Stimulated activated CD8-positive, alpha-beta memory T cell treated with anti-CD3 and anti-CD28 coated beads, Interleukin-12 subunit alpha, Interleukin-12 subunit beta, amount 100 ng/mL, for 24 hours (primary cell): ENCODE data around the gene DIPK1A.
"Not testable (repeated sequence)": the region's sequence is repeated elsewhere in the genome, so short reads cannot be mapped to it uniquely, and the experiment has no call there.

Experiments used
- DNase-seq: peaks from one replicate; pipeline ENCODE4 v3.0.0-alpha.2; 2020; ENCODE audit errors: extremely low read depth

DIPK1A gene

GRCh38 chr1:92980732-92981647, 19.7 kb upstream of the DIPK1A start:
- DNase-seq: no peak

- no peak for DNase-seq
These were observed 14.4 kb upstream of the DIPK1A start for GRCh38 chr1:92975551-92976232.

DNA sequence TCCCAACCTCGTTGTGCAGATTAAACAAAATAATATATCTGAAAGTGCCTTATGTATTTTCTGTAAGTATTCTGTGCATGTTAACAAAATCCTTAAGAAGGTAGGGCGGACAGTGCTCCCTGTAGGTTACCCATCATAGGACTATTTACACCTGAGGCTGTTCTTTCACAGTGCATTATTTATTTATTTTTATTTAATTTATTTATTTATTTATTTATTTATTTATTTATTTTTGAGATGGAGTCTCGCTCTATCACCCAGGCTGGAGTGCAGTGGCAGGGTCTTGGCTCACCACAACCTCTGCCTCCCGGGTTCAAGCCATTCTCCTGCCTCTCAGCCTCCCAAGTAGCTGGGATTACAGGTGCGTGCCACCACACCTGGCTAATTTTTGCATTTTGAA, 12.8 kb upstream of the DIPK1A start:
- DNase-seq: not testable (repeated sequence)

GRCh38 chr1:92973203-92973897, 12.1 kb upstream of the DIPK1A start:
- DNase-seq: no peak

- no peak for DNase-seq
These were observed 11.3 kb upstream of the DIPK1A start for GRCh38 chr1:92972409-92973129.

DNA sequence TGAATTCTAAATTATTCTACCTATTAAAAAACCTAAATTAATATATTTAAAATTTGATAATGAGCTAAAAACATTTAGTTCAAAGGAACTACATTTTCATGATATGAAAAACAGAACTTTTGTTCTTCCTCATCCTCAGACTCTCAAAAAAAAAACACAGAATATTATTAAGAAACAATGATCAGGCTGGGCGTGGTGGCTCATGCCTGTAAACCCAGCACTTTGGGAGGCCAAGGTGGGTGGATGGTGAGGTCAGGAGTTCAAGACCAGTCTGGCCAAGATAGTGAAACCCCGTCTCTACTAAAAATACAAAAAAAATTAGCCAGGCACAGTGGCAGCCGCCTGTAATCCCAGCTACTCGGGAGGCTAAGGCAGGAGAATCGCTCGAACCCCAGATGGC, 10.7 kb upstream of the DIPK1A start:
- not testable (repeated sequence) for DNase-seq

GRCh38 chr1:92970990-92971689, 9.9 kb upstream of the DIPK1A start:
- no peak for DNase-seq

GRCh38 chr1:92969517-92969916, 8.3 kb upstream of the DIPK1A start:
- no peak for DNase-seq

DNA sequence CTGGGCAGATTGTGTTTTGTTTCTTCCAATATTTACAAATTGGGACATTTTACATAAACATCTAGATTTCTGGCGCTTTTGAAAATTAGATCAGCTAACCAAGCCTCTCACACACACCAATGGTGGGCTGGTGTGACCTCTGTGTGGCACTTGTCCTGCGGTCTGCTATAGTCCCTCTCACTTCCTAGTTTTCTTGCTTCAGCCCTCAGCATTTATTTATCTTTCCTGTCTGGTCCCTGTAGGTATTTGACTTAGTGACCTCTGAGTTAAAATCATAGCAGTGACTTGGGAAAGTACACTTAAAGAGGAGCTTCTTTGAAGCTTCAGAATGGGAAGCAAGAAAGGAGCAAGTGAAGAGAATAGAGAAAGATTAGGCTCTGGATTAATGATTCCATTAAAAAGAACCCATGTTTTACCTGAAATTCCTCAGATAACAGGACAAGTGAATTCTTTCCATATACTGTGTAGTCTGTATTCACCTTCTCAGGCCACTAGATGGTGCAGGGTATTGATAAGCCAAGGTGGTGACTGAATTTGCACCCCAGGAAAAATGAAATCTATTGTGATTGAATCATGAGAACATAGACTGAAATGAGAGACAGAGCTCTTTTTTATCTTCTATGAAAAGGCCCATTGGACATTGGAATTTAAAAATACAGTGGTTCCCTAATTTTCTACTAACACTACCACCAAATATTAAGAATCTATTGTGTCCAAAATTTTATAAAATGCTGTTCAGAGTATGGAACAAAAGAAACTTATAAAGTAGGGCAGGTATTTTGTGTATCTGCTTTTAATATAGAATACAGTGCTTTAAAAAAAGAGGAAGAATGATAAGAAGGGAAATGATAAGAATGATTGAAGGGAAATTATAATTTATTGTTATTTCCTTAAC, 7.1 kb upstream of the DIPK1A start:
- no peak for DNase-seq

DNA sequence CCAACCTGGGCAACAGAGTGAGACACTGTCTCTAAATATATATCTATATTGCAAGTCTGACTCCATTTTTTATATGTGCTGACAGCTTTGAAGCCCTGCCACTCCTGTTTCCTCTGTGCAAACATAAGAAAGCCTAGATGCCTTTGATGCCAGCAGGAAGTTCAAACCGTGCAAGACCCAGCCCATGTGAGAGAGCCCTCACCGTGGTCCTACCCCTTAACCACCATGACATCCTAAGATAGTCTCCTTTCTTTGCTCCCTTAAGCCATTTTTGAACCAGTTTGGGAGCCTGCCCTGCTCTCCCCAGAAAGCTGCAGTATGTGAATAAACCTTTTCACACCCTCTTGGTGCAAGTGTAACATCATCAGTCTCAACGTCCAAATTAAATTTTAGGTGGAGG, 3.7 kb upstream of the DIPK1A start:
- no peak for DNase-seq

DNA sequence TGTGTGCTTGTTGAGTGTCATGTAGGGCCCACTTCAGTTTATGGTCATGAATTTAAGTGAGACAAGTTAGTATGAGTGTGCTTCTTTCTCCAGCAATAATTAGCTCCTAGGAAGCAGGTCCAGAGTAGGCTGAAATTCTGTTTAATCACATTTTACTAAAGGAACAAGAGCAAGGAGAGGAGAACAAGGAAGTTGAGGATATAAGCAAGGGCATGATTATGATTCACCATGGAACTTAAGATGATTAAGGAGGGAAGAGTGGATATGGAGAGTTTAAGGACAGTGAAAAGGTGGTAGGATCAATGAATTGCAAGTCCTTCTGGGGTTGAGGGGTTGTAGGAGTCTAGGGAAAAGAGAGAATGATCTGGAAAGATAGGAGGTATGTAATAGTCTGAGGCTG, 3.1 kb upstream of the DIPK1A start:
- DNase-seq: no peak

DNA sequence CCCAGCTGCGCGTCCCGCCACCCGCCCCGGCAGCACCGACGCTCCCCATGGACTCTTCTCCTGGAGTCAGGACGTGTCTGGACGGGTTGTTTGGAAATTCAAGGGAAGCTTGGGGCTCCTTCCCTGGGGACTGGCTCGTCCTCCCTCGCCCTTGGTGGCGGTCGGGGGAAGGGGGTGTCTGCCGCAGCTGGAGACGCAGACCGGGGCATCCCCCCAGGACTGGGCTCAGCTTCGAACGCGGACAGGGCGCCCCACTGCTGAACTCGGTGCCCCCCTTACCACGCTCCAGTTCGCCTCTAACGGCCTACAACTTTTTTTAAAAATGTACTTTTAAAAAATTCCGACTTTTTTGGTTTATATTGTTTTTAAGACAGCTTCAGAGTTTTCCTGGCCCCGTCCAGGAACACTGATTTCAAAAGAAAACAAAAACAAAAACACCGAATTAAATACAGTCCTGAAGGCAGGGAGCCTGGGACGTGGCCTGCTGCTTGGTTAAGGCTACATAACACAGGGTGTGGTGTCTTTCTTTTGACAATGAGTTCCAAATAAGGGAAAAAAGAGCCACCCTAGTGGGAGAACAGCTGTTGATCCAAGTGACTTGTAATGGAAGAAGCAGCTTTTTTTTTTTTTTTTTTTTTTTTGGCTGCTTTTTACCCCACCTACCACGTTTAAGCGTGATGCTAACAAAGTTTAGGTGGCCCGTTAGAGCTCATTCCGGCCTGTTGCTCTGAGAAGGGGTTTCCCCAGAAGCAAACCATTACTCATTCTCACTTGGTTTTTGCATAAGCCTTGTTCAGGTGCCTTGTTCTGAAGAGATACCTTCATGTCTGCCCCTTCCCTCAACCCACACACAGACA, 862 bp upstream of the DIPK1A start:
- no peak for DNase-seq

DNA sequence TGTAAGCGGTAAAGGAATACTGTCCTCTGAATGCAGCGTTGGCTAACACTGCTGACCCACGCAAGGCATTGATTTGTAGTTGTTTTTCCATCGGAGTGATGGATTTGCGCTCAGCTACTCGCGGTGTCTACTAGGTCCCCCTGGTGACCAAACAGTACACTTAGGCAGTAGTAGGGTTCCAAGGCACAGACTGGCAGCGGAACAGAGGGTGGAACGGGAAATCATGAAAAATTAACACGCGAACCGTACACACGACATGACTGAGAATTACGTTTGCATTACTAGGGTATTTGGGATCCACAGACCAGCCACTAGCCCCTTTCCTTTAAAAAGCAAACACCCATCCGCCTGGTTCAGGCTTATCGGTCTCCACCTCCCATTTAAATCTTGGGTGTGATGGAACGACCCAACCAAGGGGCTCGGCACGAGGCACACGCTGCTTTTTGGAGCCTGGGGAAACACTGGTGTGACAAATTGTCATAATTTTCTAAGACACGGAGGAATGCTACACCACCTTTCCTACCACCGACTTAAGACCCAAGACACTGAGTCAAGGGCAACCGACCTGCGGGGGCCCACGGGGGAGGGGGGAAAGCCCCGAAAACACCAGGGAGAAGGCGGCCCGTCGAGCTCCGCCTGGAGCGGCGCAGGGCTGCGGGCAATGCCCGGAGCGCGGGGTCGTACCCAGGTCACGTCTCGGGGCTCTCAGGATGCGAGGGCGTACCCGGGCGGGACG, 699 bp downstream of the DIPK1A start:
- DNase-seq: no peak

GRCh38 chr1:92958203-92958970, 2.9 kb downstream of the DIPK1A start:
- no peak for DNase-seq

DNA sequence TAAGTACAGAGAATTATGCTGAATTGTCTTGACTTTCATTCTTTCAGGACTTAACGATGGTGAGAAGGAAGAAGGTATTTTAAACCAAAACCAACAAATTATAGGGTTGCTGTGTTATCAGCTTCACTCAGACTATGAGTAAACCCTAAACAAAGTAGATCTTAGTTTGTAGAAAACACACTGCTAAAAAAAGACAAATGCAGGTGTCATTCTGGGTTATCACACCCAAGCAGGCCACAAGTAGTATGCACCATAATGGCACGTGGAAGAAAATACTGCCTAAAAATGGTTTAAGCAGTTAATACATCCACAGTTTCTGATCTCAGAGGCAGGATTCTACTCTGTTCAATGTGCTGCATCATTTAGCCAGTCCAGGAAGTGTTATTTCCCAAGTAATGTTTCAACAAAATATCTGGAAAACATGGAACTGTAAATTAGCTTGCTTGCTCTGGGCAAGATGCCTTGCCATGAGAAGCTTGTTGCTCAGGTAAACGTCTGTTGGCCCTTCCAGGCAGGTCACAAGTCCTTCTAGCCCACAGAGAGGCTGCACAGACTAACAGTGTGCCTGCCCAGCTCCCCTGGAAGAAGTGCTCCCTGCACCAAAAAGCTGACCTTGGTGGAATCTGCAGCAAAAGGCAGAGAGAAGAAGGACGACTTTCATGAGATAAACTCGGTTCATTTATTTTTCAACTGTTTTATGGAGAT, 4.1 kb downstream of the DIPK1A start:
- DNase-seq: no peak

DNA sequence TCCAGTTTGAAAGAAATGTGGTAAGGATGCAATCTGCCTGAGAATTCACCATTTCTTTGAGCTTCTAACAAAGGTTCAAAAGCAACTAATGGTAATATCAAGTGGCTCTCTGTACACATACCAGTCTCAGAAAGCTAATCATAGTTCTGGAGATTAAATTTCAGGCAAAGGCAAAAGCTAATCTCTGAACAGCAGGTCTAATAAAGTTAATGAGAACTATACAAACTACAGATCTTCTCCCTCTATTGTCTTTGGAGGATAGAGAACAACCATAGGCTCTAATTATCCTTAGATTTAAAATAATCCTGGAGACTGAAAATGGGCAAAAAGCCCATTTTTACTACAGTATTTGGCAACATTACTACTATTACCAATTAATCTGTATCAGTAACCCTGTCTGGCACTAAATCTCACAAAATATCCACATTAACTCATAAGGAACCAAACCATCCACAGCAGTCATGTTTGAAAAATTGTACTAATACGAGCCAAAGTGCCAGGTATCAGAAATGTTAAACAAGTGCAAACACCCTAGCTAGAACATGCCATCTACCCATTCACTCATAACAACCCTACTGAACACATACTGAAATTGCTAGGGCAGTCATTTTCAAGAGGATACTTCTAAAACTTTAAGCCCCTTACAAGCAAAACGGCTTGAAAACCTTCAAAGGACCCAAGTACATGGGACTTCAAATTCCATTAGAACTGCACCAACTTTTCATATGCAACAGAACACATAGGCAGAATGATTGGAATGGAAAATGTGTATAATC, 4.8 kb downstream of the DIPK1A start:
- no peak for DNase-seq
